Activated CD4-positive, alpha-beta T cell treated with anti-CD3 and anti-CD28 coated beads, Interleukin-2, amount 10 ng/mL, durations not matched to agents 7 days and 5 days (primary cell): ENCODE data around the gene LYSMD4. TPM values are rescaled to one million over a fixed set of nuclear protein-coding genes. Genes with fewer than 3 reads are reported as not detected.
"Not testable (repeated sequence)": the region's sequence is repeated elsewhere in the genome, so short reads cannot be mapped to it uniquely, and the experiment has no call there.

ENCODE experiments used
- CTCF ChIA-PET: fragments of 350-600 bp; sonication (Branson Sonifier 250); formaldehyde crosslinking; loops from one replicate; lab custom pipeline; 2021; ENCODE audit warnings: antibody characterized with exemption; lab: Charles Lee
- POLR2A ChIA-PET: fragments of 350-600 bp; sonication (Branson Sonifier 250); formaldehyde crosslinking; loops from one replicate; lab custom pipeline; 2021; ENCODE audit warnings: antibody characterized with exemption; lab: Charles Lee
- DNase-seq: peaks from one replicate; pipeline ENCODE4 v3.0.0-alpha.2; 2020
- H3K27ac Mint-ChIP-seq: one replicate; pipeline ENCODE4 v1.8.0; 2021; ENCODE audit warnings: mild to moderate bottlenecking, moderate library complexity, mixed read lengths
- H3K27me3 Mint-ChIP-seq: one replicate; pipeline ENCODE4 v1.8.0; 2021; ENCODE audit warnings: mixed read lengths
- H3K36me3 Mint-ChIP-seq: one replicate; pipeline ENCODE4 v1.8.0; 2021; ENCODE audit warnings: low read depth, mixed read lengths
- H3K4me1 Mint-ChIP-seq: one replicate; pipeline ENCODE4 v1.8.0; 2021; ENCODE audit warnings: mixed read lengths
- H3K4me3 Mint-ChIP-seq: one replicate; pipeline ENCODE4 v1.8.0; 2021; ENCODE audit warnings: mild to moderate bottlenecking, moderate library complexity, mixed read lengths
- H3K9me3 Mint-ChIP-seq: one replicate; pipeline ENCODE4 v1.8.0; 2021; ENCODE audit warnings: mixed read lengths
- total RNA-seq, 2 experiments: library from RNA; stranded (reverse); gene quantifications; one replicate each; pipeline ENCODE4 v1.2.3, GENCODE V29; 2021

The LYSMD4 gene
- 10 to 100 TPM; 10.9 to 11.1 TPM for total RNA-seq

DNA sequence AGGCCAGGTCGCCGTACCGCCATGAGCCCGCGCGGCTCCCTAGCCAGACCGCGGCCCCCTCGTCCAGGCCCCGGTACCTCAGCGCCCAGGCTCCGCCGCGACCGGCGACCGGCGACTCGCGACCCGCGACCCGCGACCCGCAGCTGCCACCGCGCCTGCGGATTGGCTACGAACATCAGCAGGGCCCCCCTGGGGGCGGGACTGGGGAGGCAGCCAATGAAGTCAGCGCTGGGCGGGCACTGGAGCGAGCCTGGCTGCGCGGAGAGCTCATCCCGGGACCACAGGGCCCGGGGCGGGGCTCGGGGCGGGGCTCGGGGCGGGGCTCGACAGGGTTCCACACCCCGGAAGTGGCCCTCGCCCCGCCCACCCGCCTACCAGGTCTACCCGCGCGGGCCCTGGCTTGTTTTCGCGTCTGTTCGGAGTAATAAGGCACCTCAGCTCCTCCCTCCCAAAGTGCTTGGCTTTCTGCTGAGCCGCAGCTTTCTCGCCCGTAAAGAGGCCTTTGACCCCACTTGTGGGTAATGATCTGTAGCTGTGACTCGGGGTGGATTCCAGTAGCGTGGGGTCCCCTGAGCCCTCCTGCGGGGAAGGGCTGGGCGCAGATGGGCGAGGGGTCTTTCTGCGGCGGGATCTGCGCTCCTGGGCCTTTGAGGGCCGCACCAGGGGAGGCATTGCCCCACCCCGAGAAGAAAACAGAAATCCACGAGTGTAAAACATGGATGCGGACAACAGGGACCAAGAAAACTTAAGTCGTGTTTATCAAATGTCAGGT is at the start of gene LYSMD4:
Gene LYSMD4, minus strand, starts transcription at position 170 of the 772 bp plus-strand sequence. CDS start 1,438 bp downstream, outside the sequence.
- no peaks in the 10 kb centered on the region for H3K9me3 Mint-ChIP-seq
- peak within 1 kb of the TSS; percentile 82 for H3K4me3 Mint-ChIP-seq
- no peaks in the 10 kb centered on the region for H3K27me3 Mint-ChIP-seq
- POLR2A ChIA-PET = interaction anchor here (0.7 kb wide), 1 partner anchor 530 kb away, joined by 4 read pairs; no protein-coding TSS in a partner anchor
- H3K4me1 Mint-ChIP-seq = peaks cover 38% of the 10 kb centered on the region
- peak; percentile 98 for DNase-seq
- peaks cover 16% of the 10 kb centered on the region for H3K36me3 Mint-ChIP-seq
- H3K27ac Mint-ChIP-seq = peak within 1 kb of the TSS; percentile 94
- CTCF ChIA-PET = interaction anchor here (0.6 to 1.5 kb wide), 8 partner anchors 10 to 860 kb away, joined by 3 to 7 read pairs (median 3); partner anchors contain the start of gene LRRC28

DNA sequence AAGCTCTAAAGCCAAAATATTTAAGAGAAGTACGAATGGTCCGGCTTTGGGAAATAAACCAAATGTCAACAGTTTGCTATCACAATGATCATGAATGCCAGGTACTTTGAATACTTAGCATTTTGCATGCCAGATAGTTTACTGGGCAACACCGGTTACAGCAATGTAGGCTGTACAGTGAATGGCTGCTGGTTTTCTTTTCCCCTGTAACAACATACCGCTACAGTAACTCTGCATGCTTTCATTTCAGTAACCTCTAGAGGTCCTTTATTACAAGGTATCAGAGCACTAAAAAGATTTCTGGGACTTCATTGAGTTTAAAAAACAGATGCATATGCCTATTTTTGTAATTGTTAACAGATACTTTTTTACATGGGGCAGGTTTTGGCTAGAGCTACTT is 48.8 kb upstream of the LYSMD4 start:
- H3K27ac Mint-ChIP-seq, H3K4me1 Mint-ChIP-seq, POLR2A ChIA-PET, H3K27me3 Mint-ChIP-seq, H3K36me3 Mint-ChIP-seq, DNase-seq, H3K9me3 Mint-ChIP-seq, H3K4me3 Mint-ChIP-seq: not testable (repeated sequence)
- CTCF ChIA-PET = interaction anchor here (0.7 kb wide), 1 partner anchor 866 kb away, joined by 3 read pairs; no protein-coding TSS in a partner anchor

DNA sequence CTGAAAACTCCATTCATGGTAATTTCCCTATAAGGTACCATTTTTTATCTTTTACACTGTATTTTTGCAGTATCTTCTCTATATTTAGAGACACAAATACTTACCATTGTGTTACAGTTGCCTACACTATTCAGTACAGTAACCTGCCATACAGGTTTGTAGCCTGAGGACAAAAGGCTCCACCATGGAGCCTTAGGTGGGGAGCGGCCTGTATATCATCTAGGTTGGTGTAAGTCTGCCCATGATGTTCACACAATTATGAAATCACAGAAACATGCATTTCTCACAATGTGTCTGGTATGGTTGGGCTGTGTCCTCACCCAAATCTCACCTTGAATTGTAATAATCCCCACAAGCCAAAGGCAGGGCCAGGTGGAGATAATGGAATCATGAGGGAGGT is 43.9 kb upstream of the LYSMD4 start:
- H3K9me3 Mint-ChIP-seq = no peaks in the 10 kb centered on the region
- no peaks in the 10 kb centered on the region for H3K36me3 Mint-ChIP-seq
- ChIA-PET CTCF (no interaction called here), POLR2A (no interaction called here)
- DNase-seq = no peak
- no peaks in the 10 kb centered on the region for H3K4me1 Mint-ChIP-seq
- peaks cover 2% of the 10 kb centered on the region for H3K27me3 Mint-ChIP-seq
- H3K4me3 Mint-ChIP-seq = no peak overlapping the region
- no peak overlapping the region for H3K27ac Mint-ChIP-seq

DNA sequence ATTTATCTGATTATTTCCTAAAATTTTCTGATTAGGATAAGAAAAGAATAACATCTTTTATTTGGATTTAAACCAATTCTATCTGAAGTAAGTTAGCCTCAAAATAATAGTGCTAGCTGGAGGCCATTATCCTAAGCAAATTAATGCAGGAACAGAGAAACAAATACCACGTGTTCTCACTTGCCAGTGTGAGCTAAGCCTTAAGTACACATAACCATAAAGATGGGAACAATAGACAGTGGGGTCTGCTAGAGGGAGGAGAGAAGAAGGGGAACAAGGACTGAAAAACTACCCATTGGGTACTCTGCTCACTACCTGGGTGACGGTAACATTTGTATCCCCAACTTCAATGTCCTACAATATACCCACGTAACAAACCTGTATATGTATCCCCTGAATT is 31.3 kb upstream of the LYSMD4 start:
- Mint-ChIP-seq H3K36me3 (no peaks in the 10 kb centered on the region), H3K27me3 (peaks cover 2% of the 10 kb centered on the region), H3K4me3 (no peak overlapping the region), H3K4me1 (no peaks in the 10 kb centered on the region), H3K9me3 (no peaks in the 10 kb centered on the region), H3K27ac (no peak overlapping the region)
- DNase-seq = no peak
- ChIA-PET POLR2A (no interaction called here), CTCF (no interaction called here)

DNA sequence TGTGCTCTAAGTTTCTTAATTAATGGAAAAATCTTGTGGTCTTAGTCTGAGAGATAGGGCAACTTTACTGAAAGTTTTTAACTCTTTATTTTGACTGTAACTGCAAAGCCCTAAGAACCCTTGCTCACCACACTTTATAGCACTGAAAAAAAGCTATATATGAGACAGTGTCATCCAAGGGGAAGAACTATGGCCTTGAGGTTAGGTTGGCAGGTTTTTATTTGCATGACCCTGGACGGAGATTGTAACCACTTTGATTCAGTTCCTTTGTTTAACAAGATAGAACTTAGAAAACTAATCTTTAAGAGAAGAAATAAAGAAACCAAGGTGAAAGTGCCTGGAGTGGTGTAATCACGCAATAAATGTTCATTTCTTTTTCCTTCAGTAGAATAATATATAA is 30.6 kb upstream of the LYSMD4 start:
- Mint-ChIP-seq H3K4me1 (no peaks in the 10 kb centered on the region), H3K9me3 (no peaks in the 10 kb centered on the region), H3K36me3 (no peaks in the 10 kb centered on the region), H3K4me3 (no peak overlapping the region), H3K27me3 (peaks cover 2% of the 10 kb centered on the region), H3K27ac (no peak overlapping the region)
- ChIA-PET CTCF (no interaction called here), POLR2A (no interaction called here)
- DNase-seq = no peak

DNA sequence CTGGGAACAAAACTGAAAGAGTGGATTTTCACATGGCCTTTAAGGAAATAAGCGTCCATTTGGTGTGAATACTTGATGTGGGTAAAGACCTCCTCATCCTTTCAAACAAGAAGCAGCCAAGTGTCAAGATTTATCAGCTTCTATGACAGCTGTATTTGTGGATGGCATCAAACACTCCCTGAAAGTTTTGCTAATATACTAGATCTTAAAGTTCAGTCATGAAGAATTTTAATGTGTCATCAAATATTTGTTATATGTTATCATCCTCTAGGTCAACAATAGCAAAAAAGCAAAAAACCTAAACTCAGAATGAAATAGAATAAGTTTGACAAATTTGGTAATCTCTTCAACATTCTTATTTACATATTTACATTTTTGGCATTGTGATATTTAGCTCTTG is 29.1 kb upstream of the LYSMD4 start:
- POLR2A ChIA-PET = no interaction called here
- DNase-seq = no peak
- no peaks in the 10 kb centered on the region for H3K4me1 Mint-ChIP-seq
- H3K4me3 Mint-ChIP-seq = no peak overlapping the region
- no peaks in the 10 kb centered on the region for H3K36me3 Mint-ChIP-seq
- H3K27ac Mint-ChIP-seq = no peak overlapping the region
- H3K9me3 Mint-ChIP-seq = no peaks in the 10 kb centered on the region
- CTCF ChIA-PET = no interaction called here
- H3K27me3 Mint-ChIP-seq = peaks cover 2% of the 10 kb centered on the region

DNA sequence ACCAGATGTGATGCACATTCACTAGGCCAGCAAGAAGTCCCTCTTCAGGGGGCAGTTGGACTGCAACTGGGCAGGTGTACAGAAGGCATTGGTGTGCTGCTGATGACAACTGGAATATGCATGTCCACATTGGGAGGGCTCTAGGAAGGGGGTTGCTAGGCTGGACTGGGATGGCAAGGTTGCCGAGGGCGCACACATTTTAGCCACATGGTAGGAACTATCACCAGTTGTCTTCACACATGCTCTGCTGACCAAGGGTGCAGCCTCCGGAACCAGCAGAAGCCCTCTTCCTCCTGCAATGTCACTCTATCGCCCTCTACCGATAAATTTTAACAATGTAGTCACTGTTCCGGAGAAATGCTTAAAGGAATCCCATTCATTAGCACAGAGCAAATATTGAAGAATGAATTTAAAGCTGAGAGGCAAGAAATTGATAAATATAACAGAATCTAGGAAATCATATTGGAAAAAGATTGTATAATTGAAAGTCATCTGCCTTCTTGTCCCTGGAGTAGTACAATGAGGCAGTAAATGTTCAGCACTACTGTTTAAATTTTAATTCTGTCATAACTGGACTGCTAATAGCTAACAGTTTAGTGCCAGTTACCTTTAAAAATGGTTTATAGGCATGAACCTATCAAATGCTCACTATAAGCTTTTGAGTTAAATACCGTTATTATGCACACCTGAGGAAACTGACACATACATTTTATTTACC is 22.6 kb upstream of the LYSMD4 start:
- POLR2A ChIA-PET = interaction anchor here (0.6 kb wide), 1 partner anchor 68 kb away, joined by 5 read pairs; no protein-coding TSS in a partner anchor

DNA sequence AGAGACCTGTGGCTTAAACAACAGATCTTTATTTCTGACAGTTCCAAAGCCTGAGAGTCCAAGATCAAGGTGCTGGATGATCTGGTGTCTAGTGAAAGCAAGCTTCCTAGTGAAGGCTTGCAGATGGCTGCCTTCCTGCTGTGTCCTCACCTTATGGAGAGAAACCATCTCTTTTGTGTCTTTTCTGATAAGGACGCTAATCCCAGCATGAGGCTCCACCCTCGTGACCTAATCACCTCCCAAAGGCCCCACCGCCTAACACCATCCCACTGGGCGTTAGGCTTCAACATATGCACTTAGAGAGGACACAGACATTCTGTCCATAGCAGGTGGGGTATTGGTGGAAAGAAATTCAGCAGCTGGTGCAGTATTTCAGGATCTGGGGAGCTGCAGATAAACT is 19.8 kb upstream of the LYSMD4 start:
- Mint-ChIP-seq H3K4me1 (peaks cover 7% of the 10 kb centered on the region), H3K36me3 (no peaks in the 10 kb centered on the region), H3K9me3 (no peaks in the 10 kb centered on the region), H3K27me3 (no peaks in the 10 kb centered on the region), H3K27ac (no peak overlapping the region), H3K4me3 (no peak overlapping the region)
- no peak for DNase-seq
- ChIA-PET POLR2A (no interaction called here), CTCF (interaction anchor here (1.1 kb wide), 1 partner anchor 845 kb away, joined by 3 read pairs; no protein-coding TSS in a partner anchor)

More for the DNA sequence above, 22.6 kb upstream of the LYSMD4 start:
- DNase-seq = peak; percentile 53
- Mint-ChIP-seq H3K27ac (no peak overlapping the region), H3K9me3 (no peaks in the 10 kb centered on the region), H3K4me3 (no peak overlapping the region), H3K27me3 (no peaks in the 10 kb centered on the region), H3K4me1 (peaks cover 7% of the 10 kb centered on the region), H3K36me3 (no peaks in the 10 kb centered on the region)
- CTCF ChIA-PET = interaction anchor here (0.8 to 1.7 kb wide), 3 partner anchors 9 to 483 kb away, joined by 4 to 6 read pairs (median 4); no protein-coding TSS in a partner anchor

DNA sequence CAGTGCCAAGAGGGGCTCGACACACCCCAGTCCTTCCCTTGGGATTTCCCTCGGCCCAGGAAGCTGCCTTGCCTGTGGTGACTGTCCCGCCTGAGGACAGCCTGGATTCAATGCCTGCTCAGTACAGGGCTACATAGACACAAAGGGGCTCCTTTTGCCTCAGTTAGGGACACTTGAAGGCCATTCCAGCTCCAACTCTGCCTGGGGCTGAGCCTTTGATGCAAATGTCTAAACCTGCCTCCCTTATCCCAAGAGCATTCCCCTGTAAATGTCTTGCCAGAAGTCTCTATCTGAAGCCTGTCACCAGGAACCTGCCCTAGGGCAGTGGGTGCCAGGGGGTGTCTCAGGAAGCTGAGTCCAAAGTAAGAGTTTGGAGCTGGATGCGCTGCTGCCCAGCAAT is 19.3 kb upstream of the LYSMD4 start:
- Mint-ChIP-seq H3K27me3 (no peaks in the 10 kb centered on the region), H3K4me1 (peaks cover 7% of the 10 kb centered on the region), H3K4me3 (no peak overlapping the region), H3K36me3 (no peaks in the 10 kb centered on the region), H3K9me3 (no peaks in the 10 kb centered on the region), H3K27ac (no peak overlapping the region)
- POLR2A ChIA-PET = no interaction called here
- CTCF ChIA-PET = interaction anchor here (1.1 kb wide), 1 partner anchor 845 kb away, joined by 3 read pairs; no protein-coding TSS in a partner anchor
- no peak for DNase-seq

DNA sequence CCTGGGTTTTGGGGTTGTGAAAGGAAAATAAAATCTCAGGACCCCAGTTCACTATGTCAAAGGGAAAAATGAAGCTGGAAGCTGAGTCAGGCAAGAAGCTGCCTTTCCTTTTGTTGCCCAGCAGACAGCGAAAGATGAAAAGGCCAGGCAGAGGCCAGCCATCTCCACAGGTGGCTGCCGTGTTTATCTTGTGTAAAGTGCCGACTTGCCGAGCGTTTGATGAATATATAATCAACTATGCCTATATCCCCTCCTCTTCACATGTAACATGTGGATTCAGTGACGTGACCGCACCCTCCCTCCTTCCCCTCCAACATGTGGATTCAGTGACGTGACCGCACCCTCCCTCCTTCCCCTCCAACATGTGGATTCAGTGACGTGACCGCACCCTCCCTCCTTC is 17.1 kb upstream of the LYSMD4 start:
- H3K4me3 Mint-ChIP-seq, H3K27ac Mint-ChIP-seq, H3K4me1 Mint-ChIP-seq, DNase-seq, CTCF ChIA-PET, POLR2A ChIA-PET, H3K36me3 Mint-ChIP-seq, H3K27me3 Mint-ChIP-seq, H3K9me3 Mint-ChIP-seq: not testable (repeated sequence)

DNA sequence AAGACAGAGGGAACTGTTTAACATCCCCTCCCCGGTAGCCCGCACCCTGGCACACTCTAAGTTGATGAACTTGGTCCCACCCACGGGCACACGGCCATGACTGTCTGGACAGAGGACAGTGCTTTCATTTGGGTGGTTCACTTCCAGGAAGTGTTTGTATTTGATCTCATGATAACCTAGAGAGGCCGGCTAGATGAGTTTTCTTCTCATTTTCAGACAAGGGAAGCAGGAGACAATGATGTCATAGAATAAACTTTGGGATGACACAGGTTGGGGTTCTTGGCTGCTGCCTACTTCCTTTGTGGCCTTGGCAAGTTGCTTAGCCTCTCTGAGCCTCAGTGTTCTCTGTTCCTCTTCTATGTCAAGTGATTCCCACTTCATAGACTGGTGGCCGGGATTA is 16.1 kb upstream of the LYSMD4 start:
- CTCF ChIA-PET = interaction anchor here (1.1 to 1.4 kb wide), 2 partner anchors 16 to 462 kb away, joined by 3 read pairs; partner anchors contain the start of gene LYSMD4
- H3K36me3 Mint-ChIP-seq = no peaks in the 10 kb centered on the region

DNA sequence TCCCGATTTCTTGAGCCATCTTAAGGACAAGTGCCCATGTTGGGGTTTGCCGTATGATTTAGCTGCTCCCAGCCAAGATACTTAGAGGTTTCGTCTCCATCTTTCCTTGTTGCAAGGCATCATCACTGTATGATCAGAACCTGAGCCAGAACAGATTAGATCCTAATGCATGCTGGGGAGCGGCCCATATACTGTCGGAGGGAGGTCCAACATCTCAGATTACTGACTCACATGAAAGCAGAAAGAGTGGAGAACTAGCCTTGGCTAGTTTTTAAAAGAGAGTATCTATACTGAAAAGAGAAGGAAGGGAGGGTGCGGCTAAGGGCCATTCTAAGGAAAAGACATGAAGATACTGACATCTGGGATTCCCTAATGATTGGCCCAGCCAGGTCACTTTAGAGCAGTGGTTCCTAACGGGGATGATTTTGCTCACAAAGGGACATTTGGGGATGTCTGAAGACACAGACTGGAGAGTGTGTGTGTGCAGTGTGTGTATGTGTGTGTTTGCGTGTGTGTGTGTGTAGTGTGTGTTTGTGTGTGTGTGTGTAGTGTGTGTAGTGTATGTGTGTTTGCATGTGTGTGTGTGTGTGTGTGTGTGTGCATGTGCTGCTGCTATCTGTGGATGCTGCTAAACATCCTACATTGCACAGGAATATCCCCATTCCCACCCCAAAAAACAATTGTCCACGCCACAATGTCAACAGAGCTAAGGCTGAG is 12.3 kb upstream of the LYSMD4 start:
- H3K36me3 Mint-ChIP-seq = no peaks in the 10 kb centered on the region
- H3K27ac Mint-ChIP-seq = no peak overlapping the region
- no peaks in the 10 kb centered on the region for H3K4me1 Mint-ChIP-seq
- no peak overlapping the region for H3K4me3 Mint-ChIP-seq
- DNase-seq = no peak
- H3K27me3 Mint-ChIP-seq = no peaks in the 10 kb centered on the region
- H3K9me3 Mint-ChIP-seq = no peaks in the 10 kb centered on the region
- POLR2A ChIA-PET = no interaction called here
- CTCF ChIA-PET = interaction anchor here (0.6 kb wide), 1 partner anchor 318 kb away, joined by 3 read pairs; no protein-coding TSS in a partner anchor

More for the DNA sequence above, 16.1 kb upstream of the LYSMD4 start:
- Mint-ChIP-seq H3K27ac (no peak overlapping the region), H3K4me3 (no peak overlapping the region), H3K27me3 (no peaks in the 10 kb centered on the region), H3K4me1 (no peaks in the 10 kb centered on the region), H3K9me3 (no peaks in the 10 kb centered on the region)
- POLR2A ChIA-PET = no interaction called here
- no peak for DNase-seq
